Activated naive CD4-positive, alpha-beta T cell treated with anti-CD3 and anti-CD28 coated beads for 36 hours (primary cell): Measurements from ENCODE around the gene RASL10A. TPM values are rescaled to one million over a fixed set of nuclear protein-coding genes. Genes with fewer than 3 reads are reported as not detected.
A peak's percentile ranks its signal among the peaks of the same experiment; 100 is the strongest.

Experiments
- CTCF ChIA-PET: fragments of 350-600 bp; sonication (Branson Sonifier 250); formaldehyde crosslinking; loops from one replicate; lab custom pipeline; 2021; ENCODE audit warnings: antibody characterized with exemption; lab: Charles Lee
- DNase-seq: peaks from one replicate; pipeline ENCODE4 v3.0.0-alpha.2; 2020
- H3K27ac Mint-ChIP-seq: one replicate; pipeline ENCODE4 v1.8.0; 2021; ENCODE audit warnings: mild to moderate bottlenecking, mixed read lengths
- H3K27me3 Mint-ChIP-seq: one replicate; pipeline ENCODE4 v1.8.0; 2021; ENCODE audit warnings: low read depth, mixed read lengths
- H3K36me3 Mint-ChIP-seq: one replicate; pipeline ENCODE4 v1.8.0; 2021; ENCODE audit warnings: low read depth, mixed read lengths
- H3K4me1 Mint-ChIP-seq: one replicate; pipeline ENCODE4 v1.8.0; 2021; ENCODE audit warnings: low read depth, mixed read lengths
- H3K4me3 Mint-ChIP-seq: one replicate; pipeline ENCODE4 v1.8.0; 2021; ENCODE audit warnings: mild to moderate bottlenecking, moderate library complexity, mixed read lengths
- H3K9me3 Mint-ChIP-seq: one replicate; pipeline ENCODE4 v1.8.0; 2021; ENCODE audit warnings: mixed read lengths
- intact Hi-C: fragments of 100-400 bp; cut with micrococcal nuclease; formaldehyde crosslinking; loops from one replicate; pipeline ENCODE4 v1.15.1; 2023
- total RNA-seq, 2 experiments: library from RNA; stranded (reverse); gene quantifications; one replicate each; pipeline ENCODE4 v1.2.3, GENCODE V29; 2021

RASL10A gene
- total RNA-seq, 2 experiments from 2014 or later: not detected

- Mint-ChIP-seq H3K27me3 (no peaks in the 10 kb centered on the region), H3K4me1 (peaks cover 10% of the 10 kb centered on the region), H3K9me3 (no peaks in the 10 kb centered on the region), H3K36me3 (peaks cover 59% of the 10 kb centered on the region), H3K4me3 (no peak overlapping the region), H3K27ac (no peak overlapping the region)
- DNase-seq: no peak
- intact Hi-C loops: no loop called here
- CTCF ChIA-PET: interaction anchor here (0.7 kb wide), 1 partner anchor 151 kb away, joined by 3 read pairs; no protein-coding TSS in a partner anchor
Observed at GRCh38 chr22:29292379-29292778, 23.1 kb downstream of the RASL10A start.

GRCh38 chr22:29291215-29291614 lies 24.3 kb downstream of the RASL10A start:
- DNase-seq: no peak
- intact Hi-C loops: no loop called here
- H3K9me3 Mint-ChIP-seq: no peaks in the 10 kb centered on the region

GRCh38 chr22:29290061-29290460 lies 25.4 kb downstream of the RASL10A start:
- intact Hi-C loops: no loop called here
- H3K36me3 Mint-ChIP-seq: peaks cover 62% of the 10 kb centered on the region
- no peak overlapping the region for H3K4me3 Mint-ChIP-seq
- CTCF ChIA-PET: no interaction called here
- H3K27me3 Mint-ChIP-seq: no peaks in the 10 kb centered on the region
- no peak overlapping the region for H3K27ac Mint-ChIP-seq
- peaks cover 15% of the 10 kb centered on the region for H3K4me1 Mint-ChIP-seq
- no peaks in the 10 kb centered on the region for H3K9me3 Mint-ChIP-seq
- no peak for DNase-seq

More at GRCh38 chr22:29291215-29291614, 24.3 kb downstream of the RASL10A start:
- Mint-ChIP-seq H3K36me3 (peaks cover 61% of the 10 kb centered on the region), H3K27ac (no peak overlapping the region), H3K27me3 (no peaks in the 10 kb centered on the region), H3K4me1 (peaks cover 15% of the 10 kb centered on the region), H3K4me3 (no peak overlapping the region)
- CTCF ChIA-PET: interaction anchor here (0.6 kb wide), 1 partner anchor 196 kb away, joined by 5 read pairs; no protein-coding TSS in a partner anchor

GRCh38 chr22:29288837-29289236 lies 26.7 kb downstream of the RASL10A start:
- Mint-ChIP-seq H3K27me3 (no peaks in the 10 kb centered on the region), H3K9me3 (no peaks in the 10 kb centered on the region), H3K27ac (peak overlapping the region; percentile 12), H3K4me3 (no peak overlapping the region), H3K36me3 (peaks cover 64% of the 10 kb centered on the region), H3K4me1 (peaks cover 17% of the 10 kb centered on the region)
- CTCF ChIA-PET: no interaction called here
- no peak for DNase-seq
- intact Hi-C loops: no loop called here

GRCh38 chr22:29284196-29284595 lies 31.3 kb downstream of the RASL10A start:
- peaks cover 20% of the 10 kb centered on the region for H3K4me1 Mint-ChIP-seq
- H3K27me3 Mint-ChIP-seq: no peaks in the 10 kb centered on the region
- H3K27ac Mint-ChIP-seq: no peak overlapping the region
- peaks cover 64% of the 10 kb centered on the region for H3K36me3 Mint-ChIP-seq
- no peak overlapping the region for H3K4me3 Mint-ChIP-seq
- no peaks in the 10 kb centered on the region for H3K9me3 Mint-ChIP-seq
- no peak for DNase-seq
- intact Hi-C loops: no loop called here
- CTCF ChIA-PET: no interaction called here

- H3K27me3 Mint-ChIP-seq: no peaks in the 10 kb centered on the region
- H3K4me1 Mint-ChIP-seq: peaks cover 47% of the 10 kb centered on the region
- no peak overlapping the region for H3K27ac Mint-ChIP-seq
- peaks cover 72% of the 10 kb centered on the region for H3K36me3 Mint-ChIP-seq
- no peak overlapping the region for H3K4me3 Mint-ChIP-seq
- intact Hi-C loops: no loop called here
- CTCF ChIA-PET: no interaction called here
- DNase-seq: no peak
- H3K9me3 Mint-ChIP-seq: no peaks in the 10 kb centered on the region
Observed at GRCh38 chr22:29277927-29278326, 37.6 kb downstream of the RASL10A start.

- CTCF ChIA-PET: no interaction called here
- Mint-ChIP-seq H3K27me3 (no peaks in the 10 kb centered on the region), H3K27ac (peak overlapping the region; percentile 32), H3K4me1 (peaks cover 64% of the 10 kb centered on the region), H3K4me3 (no peak overlapping the region), H3K9me3 (no peaks in the 10 kb centered on the region), H3K36me3 (peaks cover 73% of the 10 kb centered on the region)
- intact Hi-C loops: no loop called here
- DNase-seq: no peak
Observed at GRCh38 chr22:29275819-29276565, 39.5 kb downstream of the RASL10A start.

- Mint-ChIP-seq H3K4me1 (peaks cover 72% of the 10 kb centered on the region), H3K9me3 (no peaks in the 10 kb centered on the region), H3K27ac (no peak overlapping the region), H3K36me3 (peaks cover 78% of the 10 kb centered on the region), H3K27me3 (no peaks in the 10 kb centered on the region), H3K4me3 (no peak overlapping the region)
- intact Hi-C loops: no loop called here
- CTCF ChIA-PET: no interaction called here
- no peak for DNase-seq
Observed at GRCh38 chr22:29275167-29275566, 40.3 kb downstream of the RASL10A start.

- peaks cover 70% of the 10 kb centered on the region for H3K4me1 Mint-ChIP-seq
- no peak overlapping the region for H3K4me3 Mint-ChIP-seq
- H3K27me3 Mint-ChIP-seq: no peaks in the 10 kb centered on the region
- H3K36me3 Mint-ChIP-seq: peaks cover 78% of the 10 kb centered on the region
- no peak overlapping the region for H3K27ac Mint-ChIP-seq
- intact Hi-C loops: no loop called here
- H3K9me3 Mint-ChIP-seq: no peaks in the 10 kb centered on the region
- no peak for DNase-seq
- CTCF ChIA-PET: interaction anchor here (0.7 to 1.0 kb wide), 2 partner anchors 27 to 282 kb away, joined by 3 to 4 read pairs; no protein-coding TSS in a partner anchor
Observed at GRCh38 chr22:29272624-29273023, 42.9 kb downstream of the RASL10A start.

GRCh38 chr22:29270475-29271271 lies 44.8 kb downstream of the RASL10A start:
- no peak for DNase-seq
- peak overlapping the region; percentile 99 for H3K4me3 Mint-ChIP-seq
- H3K4me1 Mint-ChIP-seq: peaks cover 64% of the 10 kb centered on the region
- H3K36me3 Mint-ChIP-seq: peaks cover 73% of the 10 kb centered on the region
- peak overlapping the region; percentile 80 for H3K27ac Mint-ChIP-seq
- CTCF ChIA-PET: interaction anchor here (0.9 kb wide), 2 partner anchors 16 to 41 kb away, joined by 3 read pairs; no protein-coding TSS in a partner anchor
- no peaks in the 10 kb centered on the region for H3K9me3 Mint-ChIP-seq
- intact Hi-C loops: no loop called here
- no peaks in the 10 kb centered on the region for H3K27me3 Mint-ChIP-seq

GRCh38 chr22:29269731-29270474 lies 45.6 kb downstream of the RASL10A start:
- H3K36me3 Mint-ChIP-seq: peaks cover 68% of the 10 kb centered on the region
- DNase-seq: peak; percentile 29
- peaks cover 57% of the 10 kb centered on the region for H3K4me1 Mint-ChIP-seq
- H3K27ac Mint-ChIP-seq: peak overlapping the region; percentile 93
- H3K4me3 Mint-ChIP-seq: peak overlapping the region; percentile 99
- H3K9me3 Mint-ChIP-seq: no peaks in the 10 kb centered on the region
- no peaks in the 10 kb centered on the region for H3K27me3 Mint-ChIP-seq
- intact Hi-C loops: loop anchor here (2.0 kb wide), 2 partner anchors 283 to 387 kb away; partner anchors contain the start of genes THOC5 and ZNRF3
- CTCF ChIA-PET: interaction anchor here (0.9 kb wide), 2 partner anchors 17 to 42 kb away, joined by 3 read pairs; no protein-coding TSS in a partner anchor

GRCh38 chr22:29269230-29269604 lies 46.3 kb downstream of the RASL10A start:
- Mint-ChIP-seq H3K9me3 (no peaks in the 10 kb centered on the region), H3K4me3 (peak overlapping the region; percentile 99), H3K27me3 (no peaks in the 10 kb centered on the region), H3K4me1 (peaks cover 52% of the 10 kb centered on the region), H3K27ac (peak overlapping the region; percentile 93), H3K36me3 (peaks cover 66% of the 10 kb centered on the region)
- CTCF ChIA-PET: no interaction called here
- peak; percentile 6 for DNase-seq
- intact Hi-C loops: loop anchor here (2.0 kb wide), 2 partner anchors 284 to 386 kb away; partner anchors contain the start of genes THOC5 and ZNRF3
